ENCODE data around the gene ANKH. TPM values are rescaled to one million over a fixed set of nuclear protein-coding genes. Genes with fewer than 3 reads are reported as not detected.

The ANKH gene
- polyA plus RNA-seq, 3 donors = 2.4 to 6.3 (median 3.1) TPM

GRCh38 chr5:14687023-14687665, 184.4 kb downstream of the ANKH start:
- Mint-ChIP-seq H3K4me1 (no peaks in the 10 kb centered on the region), H3K36me3 (peaks cover 90 to 92% of the 10 kb centered on the region in 2 donors), H3K27me3 (ENCODE audit: low read depth in 3 of 3) (peaks cover 0 to 1% (median 1%) of the 10 kb centered on the region in 3 donors), H3K4me3 (no peak overlapping the region), H3K27ac (no peak overlapping the region), H3K9me3 (peaks cover 2 to 14% (median 10%) of the 10 kb centered on the region in 7 donors)
- H3K9me3 ChIP-seq (replicated peaks in 1 of 2; ENCODE audit: control insufficient read depth in 1 of 2, insufficient read depth in 1 of 2, low read length in 2 of 2) = peaks cover 6 to 12% of the 10 kb centered on the region in 2 donors
- peaks cover 12% of the 10 kb centered on the region for H3K79me2 ChIP-seq (ENCODE audit: insufficient read depth, low read length)
- intact Hi-C loops (cut with micrococcal nuclease) = loop anchor here in 1 of 2 donors (5.0 kb wide), 1 partner anchor 325 kb away; no protein-coding TSS in a partner anchor
- H3K36me3 ChIP-seq (replicated peaks in 1 of 2; ENCODE audit: control insufficient read depth in 1 of 2, insufficient read depth in 2 of 2, low read length in 2 of 2) = peaks cover 89 to 98% of the 10 kb centered on the region in 2 donors
- H3K27me3 ChIP-seq (ENCODE audit: control insufficient read depth in 2 of 2, insufficient read depth in 2 of 2, low read length in 2 of 2) = no peaks in the 10 kb centered on the region
- WGBS (ENCODE audit: insufficient coverage) = 100% methylated on average over 1 of the region's 4 CpGs
- no peak for DNase-seq
- H4K20me1 ChIP-seq (ENCODE audit: insufficient read depth, low read length) = peaks cover 65% of the 10 kb centered on the region
- no peak overlapping the region for H3K4me2 ChIP-seq (replicated peaks; ENCODE audit: extremely low read depth, low read length, poor library complexity, severe bottlenecking)
- TF ChIP-seq CTCF (IDR thresholded peaks at IDR 0.05) = no peak
- H3K4me3 ChIP-seq (replicated peaks in 1 of 3; ENCODE audit: low read depth in 2 of 3, low read length in 3 of 3) = no peak overlapping the region
- H3K9ac ChIP-seq (ENCODE audit: insufficient read depth, low read length, poor library complexity, severe bottlenecking) = no peak overlapping the region
- no peak overlapping the region for H2AFZ ChIP-seq (ENCODE audit: insufficient read depth, low read depth, low read length, poor library complexity, severe bottlenecking)
- H3K4me1 ChIP-seq (ENCODE audit: control insufficient read depth in 1 of 2, insufficient read depth in 2 of 2, low read length in 2 of 2) = no peaks in the 10 kb centered on the region
- no peak overlapping the region for H3K27ac ChIP-seq (ENCODE audit: low read depth in 1 of 2, low read length in 2 of 2)

- intact Hi-C loops (cut with micrococcal nuclease) = loop anchor here in 1 of 2 donors (5.0 kb wide), 1 partner anchor 326 kb away; no protein-coding TSS in a partner anchor
- H3K9me3 ChIP-seq (replicated peaks in 1 of 2; ENCODE audit: control insufficient read depth in 1 of 2, insufficient read depth in 1 of 2, low read length in 2 of 2) = peaks cover 6 to 12% of the 10 kb centered on the region in 2 donors
- peaks cover 65% of the 10 kb centered on the region for H4K20me1 ChIP-seq (ENCODE audit: insufficient read depth, low read length)
- no peak for TF ChIP-seq CTCF (IDR thresholded peaks at IDR 0.05)
- H3K4me1 ChIP-seq (ENCODE audit: control insufficient read depth in 1 of 2, insufficient read depth in 2 of 2, low read length in 2 of 2) = no peaks in the 10 kb centered on the region
- peaks cover 91 to 98% of the 10 kb centered on the region in 2 donors for H3K36me3 ChIP-seq (replicated peaks in 1 of 2; ENCODE audit: control insufficient read depth in 1 of 2, insufficient read depth in 2 of 2, low read length in 2 of 2)
- H3K4me3 ChIP-seq (replicated peaks in 1 of 3; ENCODE audit: low read depth in 2 of 3, low read length in 3 of 3) = no peak overlapping the region
- peaks cover 0 to 1% (median 1%) of the 10 kb centered on the region in 3 donors for H3K27me3 Mint-ChIP-seq (ENCODE audit: low read depth in 3 of 3)
- no peak overlapping the region for H3K9ac ChIP-seq (ENCODE audit: insufficient read depth, low read length, poor library complexity, severe bottlenecking)
- H3K27ac Mint-ChIP-seq = no peak overlapping the region
- no peak for DNase-seq
- H3K9me3 Mint-ChIP-seq = peaks cover 2 to 14% (median 10%) of the 10 kb centered on the region in 7 donors
- H3K27ac ChIP-seq (ENCODE audit: low read depth in 1 of 2, low read length in 2 of 2) = no peak overlapping the region
- no peaks in the 10 kb centered on the region for H3K4me1 Mint-ChIP-seq
- H3K4me2 ChIP-seq (replicated peaks; ENCODE audit: extremely low read depth, low read length, poor library complexity, severe bottlenecking) = no peak overlapping the region
- H3K36me3 Mint-ChIP-seq = peaks cover 90 to 94% of the 10 kb centered on the region in 2 donors
- no peak overlapping the region for H3K4me3 Mint-ChIP-seq
- no peak overlapping the region for H2AFZ ChIP-seq (ENCODE audit: insufficient read depth, low read depth, low read length, poor library complexity, severe bottlenecking)
- peaks cover 12% of the 10 kb centered on the region for H3K79me2 ChIP-seq (ENCODE audit: insufficient read depth, low read length)
- no peaks in the 10 kb centered on the region for H3K27me3 ChIP-seq (ENCODE audit: control insufficient read depth in 2 of 2, insufficient read depth in 2 of 2, low read length in 2 of 2)
These were observed 185.1 kb downstream of the ANKH start for GRCh38 chr5:14686517-14686916.
